Parathyroid adenoma (tissue), 2 donors: ENCODE measurements around the gene BEND5.

ENCODE experiments used
- H2AFZ ChIP-seq: fragments of 300-600 bp; sonication (generic); one replicate; pipeline ENCODE4 v1.7.0; 2017; ENCODE audit warnings: antibody characterized with exemption, mild to moderate bottlenecking
- H3K27ac ChIP-seq: fragments of 300-600 bp; sonication (generic); one replicate; pipeline ENCODE4 v1.7.0; 2017
- H3K27me3 ChIP-seq: fragments of 300-600 bp; sonication (generic); one replicate; pipeline ENCODE4 v1.7.0; 2017; ENCODE audit warnings: low read length; ENCODE audit not compliant: control insufficient read depth, insufficient read depth
- H3K36me3 ChIP-seq: fragments of 300-600 bp; sonication (generic); one replicate; pipeline ENCODE4 v1.7.0; 2017; ENCODE audit warnings: low read length; ENCODE audit not compliant: control insufficient read depth, insufficient read depth
- H3K4me1 ChIP-seq: fragments of 300-600 bp; sonication (generic); one replicate; pipeline ENCODE4 v1.7.0; 2017; ENCODE audit warnings: control low read depth
- H3K4me2 ChIP-seq: fragments of 300-600 bp; sonication (generic); one replicate; pipeline ENCODE4 v1.7.0; 2017; ENCODE audit warnings: low read length
- H3K4me3 ChIP-seq: fragments of 300-600 bp; sonication (generic); one replicate; pipeline ENCODE4 v1.7.0; 2017; ENCODE audit warnings: low read depth, low read length
- H3K79me2 ChIP-seq: fragments of 300-600 bp; sonication (generic); one replicate; pipeline ENCODE4 v1.7.0; 2017; ENCODE audit warnings: control low read depth
- H3K9ac ChIP-seq: fragments of 300-600 bp; sonication (generic); one replicate; pipeline ENCODE4 v1.7.0; 2017; ENCODE audit warnings: mild to moderate bottlenecking
- H3K9me3 ChIP-seq: fragments of 300-600 bp; sonication (generic); one replicate; pipeline ENCODE4 v1.7.0; 2017; ENCODE audit warnings: low read length; ENCODE audit not compliant: control insufficient read depth
- CTCF ChIP-seq: fragments of 300-600 bp; sonication (generic); IDR thresholded peaks from one replicate; pipeline ENCODE4 v1.7.0; 2017; ENCODE audit warnings: antibody characterized with exemption, mild to moderate bottlenecking
- donor health status: primary hyperparathyroidism.

Gene BEND5

GRCh38 chr1:48715921-48716320 is 60.8 kb downstream of the BEND5 start:
- Histone ChIP-seq H3K4me2 (no peak overlapping the region), H3K27ac (no peak overlapping the region), H3K27me3 (no peaks in the 10 kb centered on the region), H3K4me1 (no peaks in the 10 kb centered on the region), H3K79me2 (no peaks in the 10 kb centered on the region), H3K4me3 (no peak overlapping the region), H2AFZ (no peak overlapping the region), H3K9me3 (no peaks in the 10 kb centered on the region), H3K9ac (no peak overlapping the region), H3K36me3 (no peaks in the 10 kb centered on the region)
- TF ChIP-seq CTCF = no peak

GRCh38 chr1:48710915-48711314 is 65.8 kb downstream of the BEND5 start:
- no peaks in the 10 kb centered on the region for H3K27me3 ChIP-seq
- H3K79me2 ChIP-seq = no peaks in the 10 kb centered on the region
- no peaks in the 10 kb centered on the region for H3K4me1 ChIP-seq
- no peak overlapping the region for H3K4me2 ChIP-seq
- no peak overlapping the region for H3K27ac ChIP-seq
- no peaks in the 10 kb centered on the region for H3K9me3 ChIP-seq
- no peak overlapping the region for H3K9ac ChIP-seq
- H3K36me3 ChIP-seq = no peaks in the 10 kb centered on the region
- H3K4me3 ChIP-seq = no peak overlapping the region
- TF ChIP-seq CTCF = no peak
- no peak overlapping the region for H2AFZ ChIP-seq

- Histone ChIP-seq H3K4me2 (no peak overlapping the region), H3K79me2 (no peaks in the 10 kb centered on the region), H3K9ac (no peak overlapping the region), H3K27ac (no peak overlapping the region), H3K27me3 (no peaks in the 10 kb centered on the region), H3K36me3 (no peaks in the 10 kb centered on the region), H3K9me3 (no peaks in the 10 kb centered on the region), H3K4me3 (no peak overlapping the region), H2AFZ (no peak overlapping the region), H3K4me1 (no peaks in the 10 kb centered on the region)
- no peak for TF ChIP-seq CTCF
Measured at GRCh38 chr1:48710318-48710717, 66.4 kb downstream of the BEND5 start.

- H3K4me3 ChIP-seq = no peak overlapping the region
- H2AFZ ChIP-seq = no peak overlapping the region
- H3K4me1 ChIP-seq = no peaks in the 10 kb centered on the region
- H3K9me3 ChIP-seq = no peaks in the 10 kb centered on the region
- H3K4me2 ChIP-seq = no peak overlapping the region
- TF ChIP-seq CTCF = no peak
- no peaks in the 10 kb centered on the region for H3K79me2 ChIP-seq
- no peaks in the 10 kb centered on the region for H3K36me3 ChIP-seq
- no peaks in the 10 kb centered on the region for H3K27me3 ChIP-seq
- no peak overlapping the region for H3K9ac ChIP-seq
- no peak overlapping the region for H3K27ac ChIP-seq
Measured at GRCh38 chr1:48704736-48705135, 72.0 kb downstream of the BEND5 start.

- Histone ChIP-seq H3K27ac (no peak overlapping the region), H2AFZ (no peak overlapping the region), H3K4me2 (no peak overlapping the region), H3K36me3 (no peaks in the 10 kb centered on the region), H3K4me3 (no peak overlapping the region), H3K4me1 (no peaks in the 10 kb centered on the region), H3K9me3 (no peaks in the 10 kb centered on the region), H3K27me3 (no peaks in the 10 kb centered on the region), H3K79me2 (no peaks in the 10 kb centered on the region), H3K9ac (no peak overlapping the region)
- no peak for TF ChIP-seq CTCF
Measured at GRCh38 chr1:48701445-48701844, 75.2 kb downstream of the BEND5 start.
